ENCODE measurements around the gene FAM83B. TPM values are rescaled to one million over a fixed set of nuclear protein-coding genes. Genes with fewer than 3 reads are reported as not detected.
"Not testable (repeated sequence)": the region's sequence is repeated elsewhere in the genome, so short reads cannot be mapped to it uniquely, and the experiment has no call there.

FAM83B gene
- total RNA-seq, 1 experiment from 2014 or later, result 0.10 TPM

- H3K27ac ChIP-seq, result no peak overlapping the region
- no peak overlapping the region for H3K4me3 ChIP-seq
- H3K27me3 ChIP-seq, result no peaks in the 10 kb centered on the region
- no peaks in the 10 kb centered on the region for H3K36me3 ChIP-seq
- H3K4me1 ChIP-seq, result no peaks in the 10 kb centered on the region; the same call in 1 of the 2 replicates
- no peak for DNase-seq
- H3K9me3 ChIP-seq (replicated peaks), result no peaks in the 10 kb centered on the region
These were observed 30.3 kb downstream of the FAM83B start for GRCh38 chr6:54876871-54877270.

GRCh38 chr6:54877713-54878317, 31.2 kb downstream of the FAM83B start:
- Histone ChIP-seq H3K4me1 (no peaks in the 10 kb centered on the region; the same call in 1 of the 2 replicates), H3K27ac (no peak overlapping the region), H3K36me3 (no peaks in the 10 kb centered on the region), H3K27me3 (no peaks in the 10 kb centered on the region), H3K4me3 (no peak overlapping the region), H3K9me3 (replicated peaks) (no peaks in the 10 kb centered on the region)
- no peak for DNase-seq

GRCh38 chr6:54878718-54879117, 32.1 kb downstream of the FAM83B start:
- no peak for DNase-seq
- H3K27me3 ChIP-seq, result no peaks in the 10 kb centered on the region
- H3K27ac ChIP-seq, result no peak overlapping the region
- no peak overlapping the region for H3K4me3 ChIP-seq
- H3K4me1 ChIP-seq, result no peaks in the 10 kb centered on the region
- no peaks in the 10 kb centered on the region for H3K36me3 ChIP-seq
- no peaks in the 10 kb centered on the region for H3K9me3 ChIP-seq (replicated peaks)

GRCh38 chr6:54879188-54879985, 32.8 kb downstream of the FAM83B start:
- Histone ChIP-seq H3K27ac (no peak overlapping the region), H3K4me3 (no peak overlapping the region), H3K27me3 (no peaks in the 10 kb centered on the region), H3K9me3 (replicated peaks) (no peaks in the 10 kb centered on the region), H3K36me3 (no peaks in the 10 kb centered on the region), H3K4me1 (no peaks in the 10 kb centered on the region)
- DNase-seq, result no peak

GRCh38 chr6:54881067-54881730, 34.6 kb downstream of the FAM83B start:
- Histone ChIP-seq H3K27me3 (no peaks in the 10 kb centered on the region), H3K4me1 (no peaks in the 10 kb centered on the region), H3K9me3 (replicated peaks) (no peaks in the 10 kb centered on the region), H3K36me3 (no peaks in the 10 kb centered on the region), H3K4me3 (no peak overlapping the region), H3K27ac (no peak overlapping the region)
- no peak for DNase-seq

GRCh38 chr6:54881891-54882290, 35.3 kb downstream of the FAM83B start:
- not testable (repeated sequence) for H3K36me3 ChIP-seq; H3K9me3 ChIP-seq (replicated peaks); DNase-seq; H3K4me3 ChIP-seq; H3K4me1 ChIP-seq; H3K27me3 ChIP-seq; H3K27ac ChIP-seq

- Histone ChIP-seq H3K27me3 (no peaks in the 10 kb centered on the region), H3K4me1 (no peaks in the 10 kb centered on the region), H3K4me3 (no peak overlapping the region), H3K36me3 (no peaks in the 10 kb centered on the region), H3K27ac (no peak overlapping the region), H3K9me3 (replicated peaks) (no peaks in the 10 kb centered on the region)
- DNase-seq, result no peak
These were observed 40.5 kb downstream of the FAM83B start for GRCh38 chr6:54886932-54887584.

- no peaks in the 10 kb centered on the region for H3K9me3 ChIP-seq (replicated peaks)
- no peaks in the 10 kb centered on the region for H3K4me1 ChIP-seq
- H3K27me3 ChIP-seq, result no peaks in the 10 kb centered on the region
- H3K36me3 ChIP-seq, result no peaks in the 10 kb centered on the region
- no peak for DNase-seq
- no peak overlapping the region for H3K4me3 ChIP-seq
- no peak overlapping the region for H3K27ac ChIP-seq
These were observed 45.0 kb downstream of the FAM83B start for GRCh38 chr6:54891536-54891935.

- Histone ChIP-seq H3K36me3 (no peaks in the 10 kb centered on the region), H3K4me3 (no peak overlapping the region), H3K9me3 (replicated peaks) (no peaks in the 10 kb centered on the region), H3K27me3 (no peaks in the 10 kb centered on the region), H3K27ac (no peak overlapping the region), H3K4me1 (no peaks in the 10 kb centered on the region)
- peak; percentile 13 to 32 for DNase-seq
These were observed 46.3 kb downstream of the FAM83B start for GRCh38 chr6:54892831-54893230.

GRCh38 chr6:54893818-54894217, 47.2 kb downstream of the FAM83B start:
- no peak for DNase-seq
- no peak overlapping the region for H3K27ac ChIP-seq

GRCh38 chr6:54896302-54896701, 49.7 kb downstream of the FAM83B start:
- Histone ChIP-seq H3K4me1 (no peaks in the 10 kb centered on the region), H3K4me3 (no peak overlapping the region), H3K27ac (no peak overlapping the region), H3K36me3 (no peaks in the 10 kb centered on the region), H3K9me3 (replicated peaks) (no peaks in the 10 kb centered on the region), H3K27me3 (no peaks in the 10 kb centered on the region)
- DNase-seq, result no peak

More at GRCh38 chr6:54893818-54894217, 47.2 kb downstream of the FAM83B start:
- Histone ChIP-seq H3K9me3 (replicated peaks) (no peaks in the 10 kb centered on the region), H3K27me3 (no peaks in the 10 kb centered on the region), H3K4me1 (no peaks in the 10 kb centered on the region), H3K4me3 (no peak overlapping the region), H3K36me3 (no peaks in the 10 kb centered on the region)

- H3K27me3 ChIP-seq, result no peaks in the 10 kb centered on the region
- H3K27ac ChIP-seq, result no peak overlapping the region
- H3K4me3 ChIP-seq, result no peak overlapping the region
- no peaks in the 10 kb centered on the region for H3K9me3 ChIP-seq (replicated peaks)
- H3K36me3 ChIP-seq, result no peaks in the 10 kb centered on the region
- no peaks in the 10 kb centered on the region for H3K4me1 ChIP-seq
- DNase-seq, result no peak
These were observed 51.1 kb downstream of the FAM83B start for GRCh38 chr6:54897462-54898189.

- H3K27ac ChIP-seq, result no peak overlapping the region
- no peak overlapping the region for H3K4me3 ChIP-seq
- DNase-seq, result no peak
- H3K9me3 ChIP-seq (replicated peaks), result no peaks in the 10 kb centered on the region
- no peaks in the 10 kb centered on the region for H3K36me3 ChIP-seq
- H3K4me1 ChIP-seq, result no peaks in the 10 kb centered on the region
- no peaks in the 10 kb centered on the region for H3K27me3 ChIP-seq
These were observed 52.2 kb downstream of the FAM83B start for GRCh38 chr6:54898767-54899166.

GRCh38 chr6:54899442-54899841, 52.9 kb downstream of the FAM83B start:
- Histone ChIP-seq H3K36me3 (no peaks in the 10 kb centered on the region), H3K27me3 (no peaks in the 10 kb centered on the region), H3K27ac (no peak overlapping the region), H3K4me3 (no peak overlapping the region), H3K4me1 (no peaks in the 10 kb centered on the region), H3K9me3 (replicated peaks) (no peaks in the 10 kb centered on the region)
- DNase-seq, result no peak

All from SJCRH30 (cell line).